CD4-positive, alpha-beta T cell treated with Interleukin-15 for 1 hour (primary cell): ENCODE results near the gene TMEM163.
"Not testable (repeated sequence)": the region's sequence is repeated elsewhere in the genome, so short reads cannot be mapped to it uniquely, and the experiment has no call there.

Experiments
- DNase-seq: peaks from one replicate; pipeline ENCODE4 v3.0.0-alpha.2; 2020

The TMEM163 gene

DNA sequence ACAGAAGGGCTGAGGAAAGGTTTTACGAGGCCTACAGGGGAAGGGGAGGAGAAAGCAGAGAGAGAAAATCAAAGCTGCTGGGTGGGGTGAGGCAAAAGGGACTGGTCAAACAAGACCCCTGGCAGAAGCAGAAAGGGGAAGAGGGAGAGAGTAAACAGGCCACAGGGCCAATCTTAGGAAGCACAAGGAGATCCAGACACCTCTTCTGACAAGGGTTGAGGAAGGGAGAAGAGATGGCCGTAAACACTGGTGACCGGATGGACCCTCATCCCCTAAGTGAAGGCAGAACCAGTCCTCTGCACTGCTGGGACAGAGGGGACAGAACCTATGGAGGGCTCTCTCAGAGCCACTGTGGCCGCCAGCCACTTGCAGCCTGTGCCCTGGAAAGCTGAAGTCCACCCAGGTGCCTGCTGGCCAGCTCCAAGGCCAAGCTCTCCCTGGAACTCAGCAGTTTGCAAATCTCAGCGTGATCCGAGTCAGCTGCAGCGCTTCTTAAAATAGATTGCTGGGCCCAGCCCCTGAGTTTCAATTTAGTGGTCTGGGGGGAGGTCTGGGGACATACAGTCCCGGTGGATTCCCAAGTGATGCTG, 108.8 kb downstream of the TMEM163 start:
- DNase-seq = no peak

DNA sequence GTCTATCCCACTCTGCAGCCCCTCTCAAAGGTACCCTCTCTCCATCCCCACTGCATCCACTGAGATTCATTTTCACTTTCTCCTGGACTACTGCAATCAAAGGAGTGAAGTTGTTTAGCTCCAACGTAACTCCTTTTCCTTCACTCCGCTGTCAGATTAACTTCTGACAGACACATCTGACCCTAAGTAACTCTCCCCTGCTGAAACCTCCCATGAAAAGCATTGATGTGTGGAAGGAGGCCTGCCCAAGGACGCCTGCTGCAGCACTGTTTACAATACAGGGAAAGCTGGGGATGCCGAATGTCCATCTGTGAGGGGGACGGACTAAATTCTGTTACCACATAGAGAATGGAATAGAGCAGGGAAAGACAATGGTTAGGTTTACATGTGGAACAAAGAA, 114.8 kb downstream of the TMEM163 start:
- no peak for DNase-seq

DNA sequence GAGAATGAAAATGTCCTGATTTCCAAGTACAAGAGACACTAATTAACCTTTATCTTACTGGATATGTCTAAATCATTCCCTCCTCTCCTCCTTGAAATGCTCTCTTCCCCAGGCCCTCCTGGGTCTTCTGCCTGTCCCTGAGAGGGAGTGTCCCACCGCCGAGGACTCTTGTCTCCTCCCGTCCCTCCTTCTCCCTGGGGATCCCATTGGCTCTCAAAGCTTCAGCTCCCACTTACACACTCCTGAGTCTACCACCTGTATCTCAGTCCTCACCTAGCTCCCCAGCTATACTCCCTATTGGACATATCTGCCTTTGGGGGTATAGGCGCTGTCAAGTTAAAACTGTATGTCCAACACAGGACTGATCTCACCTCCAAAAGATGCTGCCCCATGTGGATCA, 116.1 kb downstream of the TMEM163 start:
- DNase-seq = no peak

DNA sequence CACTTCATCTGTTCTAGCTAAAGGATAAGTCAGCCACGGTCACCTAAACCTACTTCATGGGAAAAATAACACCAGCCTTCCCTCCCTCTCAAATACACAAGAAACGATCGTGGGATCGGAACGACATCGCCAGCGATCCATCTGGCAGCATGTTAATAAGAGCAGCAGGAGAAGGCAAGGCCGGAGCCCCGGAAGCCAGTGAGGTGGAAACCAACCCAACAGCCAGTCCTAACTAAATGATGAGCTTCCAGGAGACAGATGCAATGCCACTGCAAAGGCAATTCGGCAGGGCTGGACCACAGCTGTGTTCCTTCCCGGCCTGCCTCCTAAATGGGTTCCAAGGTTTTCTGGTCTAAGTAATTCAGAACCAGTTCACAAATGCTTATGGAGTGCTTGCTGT, 117.5 kb downstream of the TMEM163 start:
- no peak for DNase-seq

DNA sequence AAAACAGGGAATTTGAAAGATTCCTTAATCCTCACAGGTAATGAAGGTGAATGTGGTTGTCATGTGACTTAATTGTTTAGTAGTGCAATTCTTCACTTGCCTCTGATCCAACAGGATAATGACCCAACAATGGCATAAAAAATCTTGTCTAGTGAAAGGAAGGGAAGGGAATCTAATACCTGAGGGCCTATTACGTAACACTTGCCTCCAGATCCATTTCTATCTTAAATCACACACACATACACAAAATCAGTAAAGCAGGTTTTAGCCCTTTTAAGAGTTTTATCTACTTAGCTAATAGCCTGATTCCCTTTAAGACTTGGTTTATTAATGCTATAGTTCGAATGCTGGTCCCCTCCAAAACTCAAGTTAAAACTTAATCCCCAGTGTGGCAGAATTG, 118.6 kb downstream of the TMEM163 start:
- DNase-seq = no peak

DNA sequence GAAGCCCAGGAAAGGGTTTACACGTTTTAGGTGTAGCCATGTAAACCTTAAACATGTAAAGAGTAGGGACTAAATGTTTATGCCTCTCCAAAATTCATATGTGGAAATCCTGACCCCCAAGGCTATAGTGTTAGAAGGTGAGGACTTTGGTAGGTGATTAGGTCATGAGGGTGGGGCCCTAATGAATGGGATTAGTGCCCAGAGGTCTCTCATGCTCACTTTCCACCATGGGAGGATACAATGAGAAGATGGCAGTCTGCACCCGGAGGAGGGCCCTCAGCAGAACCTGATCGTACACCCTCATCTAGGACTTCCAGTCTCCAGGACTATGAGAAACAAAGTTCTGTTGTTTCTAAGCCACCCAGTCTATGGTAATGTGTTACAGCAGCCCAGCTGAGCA, 119.6 kb downstream of the TMEM163 start:
- no peak for DNase-seq

DNA sequence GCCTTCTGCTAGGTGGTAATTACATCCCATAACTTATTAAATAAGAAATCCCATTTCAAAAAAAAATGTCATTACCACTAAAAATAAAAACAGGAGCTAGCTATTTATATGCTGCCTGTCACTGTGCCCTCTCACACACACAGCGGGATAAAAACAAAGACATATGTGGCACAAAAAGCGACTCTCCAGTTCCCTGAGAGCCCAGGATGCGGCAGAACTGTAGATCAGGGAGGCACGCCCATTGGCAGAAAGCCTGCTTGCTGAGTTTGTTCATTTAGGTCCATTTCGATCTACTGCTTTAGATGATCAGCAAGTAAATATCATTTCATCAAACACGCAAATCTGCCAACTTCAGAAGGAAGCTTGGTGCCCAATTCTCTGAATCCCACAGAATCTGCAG, 124.4 kb downstream of the TMEM163 start:
- DNase-seq = no peak

DNA sequence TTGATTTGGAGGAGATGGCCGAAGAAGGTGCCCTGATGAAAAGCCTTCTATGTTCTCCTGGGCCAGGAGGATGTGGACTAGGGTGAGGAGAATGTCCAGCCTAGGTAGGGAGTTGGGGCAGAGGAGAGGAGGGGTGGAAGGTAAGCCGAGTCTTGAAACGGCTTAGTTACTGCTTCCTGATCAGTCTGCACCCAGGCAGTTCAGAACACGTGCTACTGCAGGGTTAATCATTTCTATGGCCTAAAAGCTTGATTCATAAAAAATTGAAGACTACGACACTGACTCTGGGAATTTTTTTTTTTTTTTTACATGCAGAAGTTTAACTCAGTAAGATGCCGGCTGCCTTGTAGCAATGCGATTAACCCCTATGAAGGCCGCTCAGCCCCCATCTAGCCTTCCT, 125.3 kb downstream of the TMEM163 start:
- DNase-seq = no peak

DNA sequence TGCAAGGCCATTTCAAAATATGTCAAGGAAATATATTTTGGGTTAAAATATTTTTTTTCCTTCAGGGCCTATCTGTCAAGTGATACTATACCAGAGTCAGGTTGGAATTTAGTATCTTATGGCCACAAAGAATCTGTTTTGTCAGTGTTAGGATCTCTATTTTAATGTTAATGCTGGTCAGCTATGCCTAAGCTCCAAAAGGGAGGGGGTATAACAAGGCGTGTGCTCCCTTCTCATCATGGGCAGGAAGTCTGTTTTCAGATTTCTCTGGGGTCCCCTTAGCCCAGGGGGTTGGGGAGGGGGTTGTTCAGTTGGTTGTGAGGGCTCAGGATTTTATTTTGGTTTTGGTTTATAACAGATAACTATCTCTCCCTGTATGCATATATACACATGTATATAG, 126.4 kb downstream of the TMEM163 start:
- DNase-seq = no peak

DNA sequence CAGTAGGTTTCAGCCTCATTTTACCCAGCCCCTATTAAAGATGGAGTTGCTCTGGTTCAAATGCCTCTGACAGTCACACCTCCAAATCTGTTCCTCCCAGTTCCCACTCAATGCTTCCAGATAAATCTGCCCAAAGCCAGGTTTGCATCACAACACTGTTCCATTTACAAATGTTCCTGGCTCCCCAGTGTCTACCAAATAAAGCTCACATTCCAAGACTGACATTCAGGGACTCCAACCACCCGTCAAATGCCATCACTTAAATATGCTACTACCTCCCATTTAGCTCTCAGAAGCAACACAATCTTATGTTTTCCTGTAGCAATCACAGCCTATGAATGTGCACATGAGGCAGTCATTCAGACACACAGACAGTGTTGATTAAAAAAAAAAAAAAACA, 127.3 kb downstream of the TMEM163 start:
- no peak for DNase-seq

DNA sequence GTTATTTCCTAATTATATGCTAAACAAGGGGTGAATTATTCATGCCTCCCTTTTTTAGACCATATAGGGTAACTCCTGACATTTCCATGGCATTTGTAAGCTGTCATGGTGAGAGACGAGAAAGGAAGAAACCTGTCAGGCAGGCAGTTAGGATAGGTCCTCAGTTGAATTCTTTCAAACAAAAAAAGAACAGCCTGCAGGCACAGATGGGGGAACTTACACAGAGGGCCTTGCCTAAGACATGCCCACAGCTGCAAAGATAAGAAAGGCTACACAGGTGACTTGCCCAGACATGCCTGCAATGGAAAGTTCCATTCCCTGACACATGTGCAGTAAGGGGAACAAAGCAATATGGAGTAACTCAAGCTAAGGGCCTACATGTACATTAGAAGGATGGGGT, 128.1 kb downstream of the TMEM163 start:
- DNase-seq = no peak

DNA sequence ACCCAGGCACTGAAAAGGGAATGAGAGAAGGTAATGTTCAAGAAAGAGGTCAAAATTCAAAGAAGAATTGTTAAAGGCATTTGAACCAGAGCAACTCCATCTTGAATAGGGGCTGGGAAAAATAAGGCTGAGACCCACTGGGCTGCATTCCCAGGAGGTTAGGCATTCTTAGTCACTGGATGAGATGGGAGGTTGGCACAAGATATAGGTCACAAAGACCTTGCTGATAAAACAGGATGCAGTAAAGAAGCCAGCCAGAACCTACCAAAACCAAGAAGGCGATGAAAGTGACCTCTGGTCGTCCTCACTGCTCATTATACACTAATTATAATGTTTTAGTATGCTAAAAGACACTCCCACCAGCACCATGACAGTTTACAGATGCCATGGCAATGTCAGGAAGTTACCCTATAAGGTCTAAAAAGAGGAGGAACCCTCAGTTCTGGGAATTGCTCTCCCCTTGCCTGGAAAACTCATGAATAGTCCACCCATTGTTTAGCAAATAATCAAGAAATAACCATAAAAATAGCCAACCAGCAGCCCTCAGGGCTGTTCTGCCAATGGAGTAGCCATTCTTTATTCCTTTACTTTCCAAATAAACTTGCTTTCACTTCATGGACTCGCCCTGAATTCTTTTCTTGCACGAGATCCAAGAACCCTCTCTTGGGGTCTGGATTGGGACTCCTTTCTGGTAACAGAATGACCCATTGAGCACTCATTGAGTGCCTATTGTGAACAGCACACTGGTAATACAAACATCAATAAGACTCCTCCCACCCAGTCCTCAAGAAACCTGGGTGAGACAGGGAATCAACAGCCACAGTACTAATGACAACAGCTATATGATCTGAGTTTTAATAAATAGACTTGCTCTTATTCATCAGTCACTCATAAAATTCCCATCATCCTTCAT, 129.4 kb downstream of the TMEM163 start:
- DNase-seq = not testable (repeated sequence)

DNA sequence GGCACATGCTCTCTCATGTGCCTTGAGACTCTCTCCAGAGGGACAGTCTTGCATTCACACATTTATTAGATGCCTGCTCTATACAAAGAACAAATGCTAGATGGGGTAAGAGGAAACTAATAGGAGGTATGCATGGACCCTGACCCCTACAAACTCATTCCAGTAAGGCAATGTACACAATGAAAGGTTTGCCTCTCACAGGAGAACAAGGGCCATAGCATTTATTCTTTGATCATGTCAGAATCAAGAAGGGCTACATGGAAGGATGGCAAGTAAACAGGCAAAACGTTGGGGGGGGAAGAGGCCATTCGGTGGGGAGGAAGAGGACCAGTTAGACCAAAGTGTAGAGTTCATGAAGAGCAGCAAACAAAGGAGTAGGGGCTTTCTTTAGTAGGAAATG, 130.2 kb downstream of the TMEM163 start:
- no peak for DNase-seq

DNA sequence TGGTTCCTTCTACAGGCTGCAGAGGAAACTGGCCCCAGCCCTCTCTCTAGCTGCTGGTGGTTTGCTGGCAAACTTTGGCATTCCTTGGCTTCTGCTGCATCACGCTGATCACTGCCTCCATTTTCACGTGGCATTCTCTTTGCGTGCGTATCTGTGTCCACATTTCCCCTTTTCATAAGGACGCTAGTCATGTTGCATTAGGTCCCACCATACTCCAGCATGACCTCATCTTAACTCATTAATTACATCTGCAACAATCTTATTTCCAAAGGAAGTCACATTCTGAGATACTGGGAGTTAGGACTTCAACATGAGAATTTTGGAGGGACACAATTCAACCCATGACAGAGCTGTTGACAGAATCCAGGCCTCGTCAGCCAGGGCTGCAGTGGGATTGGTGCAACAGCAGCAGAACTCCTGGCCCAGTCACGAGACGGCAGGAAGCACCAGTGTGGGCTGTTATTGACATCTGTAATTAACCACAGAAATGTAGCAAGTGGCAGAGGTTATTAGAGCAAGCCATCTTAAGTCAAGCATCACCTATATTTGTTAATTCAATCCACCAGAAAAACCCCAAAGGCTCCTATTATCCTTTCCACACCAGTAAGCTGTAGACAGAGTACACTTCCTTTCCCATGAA, 132.4 kb downstream of the TMEM163 start:
- no peak for DNase-seq

DNA sequence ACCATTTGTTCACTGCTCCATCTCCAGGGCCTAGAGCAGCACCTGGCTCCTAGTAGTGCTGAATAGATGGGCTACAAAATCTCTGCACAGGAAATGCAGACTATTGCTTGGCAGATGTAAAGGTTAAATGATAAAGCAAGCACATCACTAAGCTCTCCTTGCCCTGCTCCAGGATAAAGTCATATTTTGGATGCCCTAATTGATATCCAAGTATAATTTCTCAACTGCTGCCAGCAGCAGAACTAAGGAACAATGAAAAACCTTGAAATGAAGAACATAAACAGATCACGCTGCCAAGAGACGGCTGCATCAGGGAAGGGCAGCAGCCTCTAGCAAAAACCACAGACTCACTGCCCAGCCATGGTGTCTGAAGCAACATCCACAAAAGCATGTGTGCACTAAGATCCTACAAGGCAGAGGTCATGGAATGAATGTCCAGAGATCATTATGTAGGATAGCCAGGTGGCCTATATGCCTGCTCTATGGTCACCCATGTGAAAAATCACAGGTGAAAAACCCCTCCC, 134.7 kb downstream of the TMEM163 start:
- DNase-seq = no peak

DNA sequence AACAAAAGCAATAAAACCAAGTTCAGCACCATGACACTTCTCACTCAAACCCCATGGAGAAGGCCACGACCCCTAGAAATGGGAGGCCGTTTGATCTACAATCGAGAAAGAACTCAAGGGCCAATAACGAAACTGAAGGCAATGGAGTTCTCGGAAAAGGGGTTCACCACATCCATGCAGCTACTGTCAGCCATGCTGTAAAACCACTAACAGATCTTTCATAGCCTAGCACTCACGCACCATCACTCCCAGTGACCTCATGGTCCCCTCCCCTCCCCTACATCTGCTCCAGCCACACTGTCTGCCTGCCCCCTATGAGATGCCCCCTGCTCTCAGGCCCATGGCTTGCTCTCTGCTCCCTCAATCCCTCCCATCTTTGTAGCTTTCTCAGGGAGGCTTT, 135.3 kb downstream of the TMEM163 start:
- no peak for DNase-seq

DNA sequence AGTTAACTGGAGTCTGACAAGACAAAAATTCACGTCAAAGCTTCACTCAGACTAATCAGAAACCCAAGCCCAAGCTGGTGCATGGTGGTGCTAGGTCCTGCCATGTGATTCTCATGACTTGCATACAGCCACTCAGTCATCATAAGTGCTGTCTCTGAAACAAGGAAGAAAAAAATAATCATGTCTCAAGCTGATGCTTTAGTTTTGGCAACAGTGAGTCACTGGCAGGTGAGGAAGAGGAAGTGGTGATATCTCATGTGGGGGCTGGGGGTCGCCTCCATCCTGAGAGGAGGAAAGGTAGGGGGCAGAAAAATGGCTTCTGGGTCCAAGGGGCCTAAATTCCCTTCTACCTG, 136.3 kb downstream of the TMEM163 start:
- DNase-seq = no peak

DNA sequence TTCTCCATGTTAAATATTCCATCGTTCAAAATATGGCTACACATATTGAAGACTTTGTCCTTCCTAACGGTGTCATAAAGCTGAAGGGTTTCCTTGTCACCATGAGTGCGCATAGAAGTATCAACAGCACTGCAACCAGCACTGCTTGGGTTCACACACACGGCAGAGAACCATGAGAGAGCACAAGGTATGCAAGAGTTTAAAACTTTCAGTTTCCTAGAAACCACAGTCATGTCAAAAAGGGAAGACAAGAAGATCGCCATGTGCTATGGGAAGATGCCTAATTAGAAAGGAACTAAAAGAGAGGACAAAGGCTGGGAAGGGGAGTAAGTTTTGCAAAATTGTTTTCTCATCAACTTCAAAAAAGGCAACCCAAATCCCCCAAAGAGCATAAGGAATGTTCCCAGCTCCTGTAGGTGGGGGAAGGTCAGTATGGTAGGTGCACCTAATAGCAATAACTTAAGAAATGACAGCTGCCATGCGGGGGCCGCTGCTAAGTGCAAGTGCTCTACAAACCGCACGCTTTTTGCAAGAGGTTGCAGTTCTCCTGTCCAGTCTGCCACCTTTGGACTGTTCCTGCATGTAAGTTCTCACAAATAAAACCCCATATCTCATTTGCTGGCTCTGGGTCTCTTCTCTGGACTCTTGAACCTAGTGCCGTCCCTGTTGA, 136.8 kb downstream of the TMEM163 start:
- no peak for DNase-seq

DNA sequence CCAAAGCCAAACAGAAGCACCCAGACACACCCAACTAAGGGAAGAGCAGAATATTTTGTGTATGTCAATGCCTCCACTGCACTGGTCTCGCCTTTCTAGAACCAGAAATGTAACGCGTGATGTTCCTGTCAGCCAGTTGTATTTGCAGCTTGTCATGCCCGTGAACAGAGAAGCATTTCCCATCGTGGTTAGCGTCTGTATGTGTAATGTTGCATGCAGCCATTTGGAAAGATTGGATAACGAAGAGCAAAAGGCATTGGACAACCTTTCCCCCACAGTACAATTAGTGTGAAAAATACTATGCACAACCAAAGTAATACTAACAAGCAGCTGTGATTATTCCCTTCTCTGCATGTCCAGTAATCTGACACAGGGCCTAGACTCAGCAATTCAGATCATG, 140.5 kb downstream of the TMEM163 start:
- DNase-seq = no peak

DNA sequence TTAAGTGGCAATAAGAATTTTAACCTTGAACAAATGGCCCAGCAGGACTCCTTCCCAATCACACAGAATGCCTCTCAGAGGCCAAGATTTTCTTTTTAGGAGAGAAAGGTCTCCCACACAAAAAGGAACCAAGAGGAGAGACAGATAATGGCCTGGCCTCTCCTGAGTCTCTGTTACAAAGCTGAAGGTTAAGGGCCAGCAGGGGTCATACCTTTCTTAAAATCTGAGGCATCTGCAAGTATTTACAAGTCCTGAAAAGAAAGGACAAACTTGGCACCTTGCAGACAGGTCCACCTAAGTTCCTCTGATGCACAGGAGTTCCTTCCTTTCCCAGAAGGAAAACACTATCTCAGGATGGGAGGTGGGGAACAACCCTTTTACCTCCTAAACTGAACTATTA, 142.3 kb downstream of the TMEM163 start:
- DNase-seq = no peak

DNA sequence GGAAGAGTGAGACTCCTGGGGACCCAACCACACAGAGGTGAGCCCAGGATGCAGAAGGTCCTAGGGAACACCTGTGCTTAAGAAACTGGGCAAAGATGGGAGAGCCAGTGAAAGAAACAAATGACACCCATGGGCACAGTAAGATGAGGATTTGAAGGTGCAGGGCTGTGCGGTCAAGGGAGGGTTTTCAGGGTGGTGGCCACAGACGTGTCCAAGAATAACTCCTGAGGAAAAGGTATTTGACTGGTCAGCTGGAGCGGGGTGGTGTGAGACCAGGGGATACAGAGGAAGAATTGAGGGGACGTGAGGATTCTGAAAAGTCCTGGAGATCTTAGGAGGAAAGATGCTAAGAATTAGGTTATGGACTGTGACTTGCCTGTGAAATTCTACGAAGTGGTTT, 142.9 kb downstream of the TMEM163 start:
- no peak for DNase-seq

DNA sequence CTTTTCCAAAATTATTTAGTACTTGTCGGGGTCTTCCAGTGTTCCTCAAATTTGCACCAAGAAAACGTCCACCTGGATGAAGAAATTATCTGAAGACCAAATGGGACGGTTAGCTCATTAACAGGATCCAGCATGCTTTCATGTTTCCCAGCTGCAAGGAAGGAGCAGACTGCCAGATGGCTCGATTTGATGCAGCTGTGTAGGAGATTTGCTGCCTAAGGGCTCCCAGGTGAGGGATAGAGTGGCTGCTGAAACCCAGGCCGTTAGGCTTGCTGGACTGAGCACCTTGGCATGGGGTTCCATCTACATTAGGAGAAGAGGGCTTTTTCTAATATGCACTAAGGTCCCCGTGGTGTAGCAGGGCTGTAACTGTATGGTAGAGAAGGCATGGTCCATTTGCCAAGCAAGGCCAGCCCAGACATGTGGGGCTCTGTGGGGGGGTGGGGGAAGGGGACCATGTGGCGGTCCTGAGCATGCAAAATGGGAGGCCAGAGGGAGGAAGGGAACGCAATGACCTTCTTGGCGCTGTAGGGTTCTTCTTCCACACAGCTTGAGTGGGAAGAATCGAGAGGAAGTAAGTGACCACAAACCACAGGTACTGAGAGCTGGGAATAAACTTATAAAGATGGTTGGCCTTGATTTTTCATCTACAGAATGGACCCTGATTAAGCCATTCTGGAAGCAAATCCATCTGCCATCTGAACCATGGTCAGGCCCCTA, 144.0 kb downstream of the TMEM163 start:
- DNase-seq = no peak

DNA sequence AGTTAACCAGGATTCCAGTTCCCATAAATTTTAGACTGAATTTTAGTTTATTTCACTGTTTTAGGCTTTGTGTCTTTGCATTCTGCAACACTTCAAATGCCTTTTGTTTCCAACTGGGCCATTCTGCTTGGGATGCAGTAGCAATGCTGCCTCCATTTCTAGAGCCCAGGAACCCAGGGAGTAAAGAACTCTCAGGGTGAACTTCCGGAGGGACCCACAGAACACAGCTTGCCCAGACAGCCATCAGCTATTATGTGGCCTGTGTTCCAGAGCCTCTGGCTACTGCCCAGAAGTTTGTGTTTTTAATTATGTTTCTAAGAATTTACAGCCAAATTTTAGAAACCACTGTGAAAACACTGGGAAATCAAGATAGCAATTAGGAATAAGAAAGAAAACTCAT, 145.1 kb downstream of the TMEM163 start:
- DNase-seq = no peak
